ENCODE results near the gene TUBB2B.

- TF ChIP-seq POLR2A (IDR thresholded peaks at IDR 0.05) (no peak), CTCF (IDR thresholded peaks at IDR 0.05) (no peak)
Measured at GRCh38 chr6:3196770-3197169, 30.7 kb downstream of the TUBB2B start.
